C1 segment of cervical spinal cord (tissue), 14 donors: ENCODE measurements around the gene EIF1AD.

Source experiments
- DNase-seq, 14 donors: peaks; one replicate each; lab custom pipeline; 2025; lab: John Stamatoyannopoulos, UW

The EIF1AD gene

GRCh38 chr11:66004186-66004585, 2.2 kb upstream of the EIF1AD start:
- DNase-seq: no peak

- DNase-seq: no peak
Measured at GRCh38 chr11:66003291-66003690, 1.3 kb upstream of the EIF1AD start.

- DNase-seq: peak in 2 of 14 donors; percentile 68 to 71
Measured at GRCh38 chr11:66002648-66003225, 780 bp upstream of the EIF1AD start.

- DNase-seq: no peak
Measured at GRCh38 chr11:65997286-65997685, 4.7 kb downstream of the EIF1AD start.

DNA sequence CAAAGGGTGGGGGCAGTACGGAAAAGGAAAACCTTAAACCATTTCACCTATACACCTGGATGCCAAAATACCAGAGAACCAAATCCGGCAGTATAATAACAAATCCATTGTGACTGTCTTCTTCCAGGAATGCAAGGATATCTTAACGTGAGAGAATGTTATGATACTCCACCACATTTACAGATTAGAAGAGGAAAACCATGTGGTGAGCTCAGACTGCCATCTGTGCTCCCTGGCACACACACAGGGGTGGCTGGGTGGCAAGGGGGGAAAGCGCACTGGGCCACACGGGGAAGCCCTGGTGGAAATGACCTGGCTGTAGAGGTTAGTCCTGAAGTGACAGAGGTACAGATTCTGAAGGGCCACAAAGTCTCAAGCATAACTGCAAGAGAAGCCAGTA, 9.9 kb downstream of the EIF1AD start:
- DNase-seq: peak in 1 of 14 donors; percentile 61

DNA sequence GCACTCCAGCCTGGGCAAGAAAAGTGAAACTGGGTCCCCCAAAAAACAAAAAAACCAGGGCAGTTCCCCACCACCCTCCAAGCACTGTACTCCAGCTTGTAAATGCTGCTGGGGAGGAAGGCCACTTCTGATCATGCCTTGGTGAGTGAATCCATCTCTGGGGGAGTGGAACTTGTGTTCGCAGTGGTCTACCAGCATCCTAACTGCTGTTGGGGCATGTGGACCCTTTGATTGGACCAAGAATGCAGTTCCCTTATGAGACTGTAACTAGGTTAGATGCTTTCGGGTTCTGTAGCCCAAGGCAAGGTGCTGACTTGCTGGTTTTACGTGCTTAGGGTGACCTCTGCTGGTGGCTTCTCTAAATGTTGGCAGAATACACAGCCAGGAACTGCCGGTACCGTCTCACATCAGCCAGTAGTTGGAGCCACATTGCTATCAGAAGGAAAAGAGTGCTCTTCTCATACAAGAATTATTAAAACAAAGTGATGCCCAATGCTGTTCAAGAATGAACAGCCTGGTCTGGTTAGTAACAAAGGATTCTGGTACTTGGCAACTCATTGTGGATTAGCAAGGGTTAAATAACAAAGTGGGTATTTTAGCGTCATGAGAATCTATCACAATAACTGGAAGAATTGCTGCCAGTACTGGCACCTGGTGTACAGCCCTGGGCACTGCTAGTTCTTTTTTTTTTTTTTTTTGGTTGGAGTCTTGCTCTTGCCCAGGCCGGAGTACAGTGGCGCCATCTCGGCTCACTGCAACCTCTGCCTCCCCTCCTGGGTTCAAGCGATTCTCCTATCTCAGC, 13.0 kb downstream of the EIF1AD start:
- DNase-seq: peak in 13 of 14 donors; percentile 15 to 93 (median 78)

- DNase-seq: no peak
Measured at GRCh38 chr11:65987336-65987735, 14.6 kb downstream of the EIF1AD start.

DNA sequence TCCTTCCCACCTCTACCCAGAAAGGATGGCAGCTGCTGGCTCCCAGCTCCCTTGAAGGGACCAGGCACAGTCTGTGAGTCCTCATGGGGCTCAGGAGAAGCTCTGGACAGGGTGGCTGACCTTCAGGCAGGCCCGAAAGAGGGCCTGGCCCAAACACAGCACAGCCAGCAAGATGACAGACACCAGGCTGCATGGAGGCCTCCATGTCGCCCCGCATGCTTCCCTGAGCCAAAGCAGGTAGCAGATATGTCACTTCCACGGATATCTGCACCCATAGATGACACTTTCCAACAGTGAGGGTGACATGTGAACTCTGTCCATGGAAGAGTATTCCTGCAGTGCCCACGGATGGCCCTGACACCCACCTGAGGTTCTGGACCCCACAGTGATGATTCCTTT, 18.4 kb downstream of the EIF1AD start:
- no peak for DNase-seq

- DNase-seq: no peak
Measured at GRCh38 chr11:65982824-65983588, 19.0 kb downstream of the EIF1AD start.

- no peak for DNase-seq
Measured at GRCh38 chr11:65981972-65982823, 19.8 kb downstream of the EIF1AD start.

DNA sequence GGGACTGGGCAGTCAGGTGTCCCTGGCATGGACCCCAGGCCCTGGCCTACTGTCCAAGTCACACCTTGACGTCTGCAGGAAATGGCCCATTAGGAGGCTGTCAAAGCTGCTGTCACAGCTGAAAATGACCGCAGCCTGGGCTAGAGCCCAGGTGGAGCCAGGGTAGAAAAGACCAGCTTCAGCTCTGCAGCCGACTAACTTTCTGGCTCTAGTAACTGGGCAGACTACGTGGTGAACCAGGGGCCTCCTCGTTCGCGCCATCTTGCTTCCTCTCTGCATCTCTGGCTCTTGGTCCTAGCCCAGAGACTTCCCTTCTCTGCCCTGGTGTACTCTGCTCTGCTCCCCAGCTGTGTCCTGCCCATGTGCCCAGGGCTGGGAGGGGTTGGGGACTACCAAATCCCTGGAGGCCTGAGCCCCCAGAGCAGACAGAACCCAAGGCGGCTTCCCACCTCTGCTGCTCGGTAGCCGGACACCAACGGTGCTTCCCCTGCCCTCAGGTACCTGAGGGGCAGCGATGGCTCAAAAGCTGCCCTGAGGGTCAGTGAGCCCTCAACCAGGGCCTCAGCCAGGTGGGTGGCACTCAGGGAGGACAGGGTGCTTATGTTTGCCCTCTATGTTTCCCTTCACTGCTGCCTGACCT, 20.7 kb downstream of the EIF1AD start:
- DNase-seq: peak in 1 of 14 donors; percentile 17

GRCh38 chr11:65979261-65979759, 22.6 kb downstream of the EIF1AD start:
- no peak for DNase-seq

- no peak for DNase-seq
Measured at GRCh38 chr11:65978391-65979238, 23.3 kb downstream of the EIF1AD start.

DNA sequence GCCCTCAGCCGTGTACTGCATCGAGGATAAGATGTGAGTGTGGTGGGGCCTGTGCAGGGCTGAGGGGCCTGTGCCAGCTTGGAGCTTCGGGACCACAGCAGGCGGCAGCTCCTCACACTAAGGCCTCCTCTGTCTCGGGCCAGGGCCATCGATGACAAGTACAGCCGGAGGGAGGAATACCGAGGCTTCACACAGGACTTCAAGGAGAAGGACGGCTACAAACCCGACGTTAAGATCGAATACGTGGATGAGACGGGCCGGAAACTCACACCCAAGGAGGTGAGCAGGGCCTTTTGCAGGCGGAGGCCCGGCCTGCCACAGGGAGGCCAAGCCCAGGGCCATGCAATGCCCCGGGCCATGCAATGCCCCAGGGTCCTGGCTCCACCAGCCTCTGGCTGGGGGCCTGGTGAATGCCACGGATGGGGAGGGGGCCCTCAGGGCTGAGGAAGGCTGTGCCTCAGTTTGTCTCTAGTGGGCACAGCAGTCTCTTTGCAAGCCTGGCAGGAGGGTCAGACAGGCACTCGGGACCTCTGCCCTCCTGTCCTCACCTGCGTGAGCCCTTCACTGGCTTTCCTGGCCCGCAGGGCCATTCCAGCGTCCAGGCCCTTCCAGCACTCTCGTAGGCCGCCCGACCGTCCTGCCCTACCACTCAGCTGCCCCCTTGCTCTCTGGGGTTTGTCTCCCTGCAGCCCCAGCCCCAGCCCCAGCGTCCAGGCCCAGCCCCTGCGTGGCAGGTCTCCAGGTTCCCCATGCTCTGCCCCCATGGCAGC, 24.2 kb downstream of the EIF1AD start:
- no peak for DNase-seq

DNA sequence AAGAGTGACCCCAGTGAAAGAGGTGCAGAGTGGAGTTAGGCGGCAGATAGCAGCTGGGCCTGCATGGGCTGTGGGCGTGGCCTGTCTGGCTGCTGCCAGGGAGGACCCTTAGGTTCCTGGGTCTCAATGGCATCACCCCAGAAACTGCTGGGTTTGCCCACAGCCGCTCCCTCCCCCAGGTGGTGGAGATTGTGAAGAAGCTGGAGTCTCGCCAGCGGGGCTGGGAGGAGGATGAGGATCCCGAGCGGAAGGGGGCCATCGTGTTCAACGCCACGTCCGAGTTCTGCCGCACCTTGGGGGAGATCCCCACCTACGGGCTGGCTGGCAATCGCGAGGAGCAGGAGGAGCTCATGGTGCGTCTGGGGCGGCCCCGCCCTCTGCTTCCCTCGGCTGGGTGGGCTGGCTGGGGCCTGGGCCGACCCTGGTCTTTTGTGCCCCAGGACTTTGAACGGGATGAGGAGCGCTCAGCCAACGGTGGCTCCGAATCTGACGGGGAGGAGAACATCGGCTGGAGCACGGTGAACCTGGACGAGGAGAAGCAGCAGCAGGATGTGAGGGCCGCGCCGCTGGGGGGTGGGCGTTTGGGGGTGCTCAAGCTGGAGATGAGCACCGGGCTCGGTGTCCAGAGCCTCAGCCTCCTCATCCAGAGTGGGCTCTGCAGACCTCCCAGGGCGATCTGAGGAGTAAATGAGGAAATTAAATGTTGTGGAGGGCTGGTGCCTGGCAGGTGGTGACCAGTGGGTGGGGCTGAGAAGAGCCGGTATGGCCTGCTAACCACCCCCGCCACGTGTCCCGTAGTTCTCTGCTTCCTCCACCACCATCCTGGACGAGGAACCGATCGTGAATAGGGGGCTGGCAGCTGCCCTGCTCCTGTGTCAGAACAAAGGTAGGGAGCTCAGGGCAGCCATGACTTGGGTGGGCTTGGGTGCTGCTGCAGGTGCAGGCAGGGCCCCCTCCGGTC, 25.5 kb downstream of the EIF1AD start:
- no peak for DNase-seq

- DNase-seq: no peak
Measured at GRCh38 chr11:65975771-65976170, 26.2 kb downstream of the EIF1AD start.

GRCh38 chr11:65973439-65974110, 28.4 kb downstream of the EIF1AD start:
- no peak for DNase-seq
